Activated naive CD8-positive, alpha-beta T cell (primary cell): ENCODE results near the gene ALG11.
"Not testable (repeated sequence)": the region's sequence is repeated elsewhere in the genome, so short reads cannot be mapped to it uniquely, and the experiment has no call there.

Experiments
- H3K27ac Mint-ChIP-seq: one replicate; pipeline ENCODE4 v1.8.0; 2021; ENCODE audit warnings: mixed read lengths
- H3K27me3 Mint-ChIP-seq: one replicate; pipeline ENCODE4 v1.8.0; 2021; ENCODE audit warnings: mixed read lengths
- H3K36me3 Mint-ChIP-seq: one replicate; pipeline ENCODE4 v1.8.0; 2021; ENCODE audit warnings: mixed read lengths
- H3K4me1 Mint-ChIP-seq: one replicate; pipeline ENCODE4 v1.8.0; 2021; ENCODE audit warnings: low read depth, mixed read lengths
- H3K4me3 Mint-ChIP-seq: one replicate; pipeline ENCODE4 v1.8.0; 2021; ENCODE audit warnings: mild to moderate bottlenecking, mixed read lengths
- H3K9me3 Mint-ChIP-seq: one replicate; pipeline ENCODE4 v1.8.0; 2021; ENCODE audit warnings: low read depth, mixed read lengths

Gene ALG11

GRCh38 chr13:51984904-51985303, 27.3 kb upstream of the ALG11 start:
- not testable (repeated sequence) for H3K36me3 Mint-ChIP-seq, H3K4me3 Mint-ChIP-seq, H3K9me3 Mint-ChIP-seq, H3K4me1 Mint-ChIP-seq, H3K27me3 Mint-ChIP-seq, H3K27ac Mint-ChIP-seq

DNA sequence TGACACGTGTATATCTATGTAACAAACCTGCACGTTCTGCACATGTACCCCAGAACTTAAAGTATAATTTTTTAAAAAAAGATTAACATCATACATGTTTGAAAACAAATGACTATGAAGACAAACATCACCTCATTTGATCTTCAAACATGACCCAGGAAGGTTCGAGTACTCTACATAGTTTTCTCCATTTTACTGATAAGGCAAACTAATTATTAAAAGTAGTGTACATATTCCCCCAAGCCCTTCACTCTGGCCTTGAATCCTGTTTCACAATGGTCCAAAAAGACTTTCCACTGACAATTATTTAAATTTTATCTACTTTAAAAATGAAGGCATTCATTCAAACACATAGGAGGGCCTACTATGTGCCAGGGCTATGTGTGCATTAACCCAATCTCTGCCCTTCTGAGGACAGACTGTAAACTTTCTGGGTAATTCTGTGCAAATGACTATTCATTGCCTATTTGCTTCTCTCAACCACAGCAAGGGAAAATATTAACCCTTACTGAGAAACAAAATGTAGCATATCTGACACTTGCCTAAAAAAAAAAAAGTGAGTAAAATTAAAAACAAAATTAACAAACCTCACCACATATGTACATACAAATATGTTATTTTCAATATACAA, 23.1 kb upstream of the ALG11 start:
- H3K4me1 Mint-ChIP-seq = no peaks in the 10 kb centered on the region
- peaks cover 9% of the 10 kb centered on the region for H3K9me3 Mint-ChIP-seq
- no peak overlapping the region for H3K27ac Mint-ChIP-seq
- no peak overlapping the region for H3K4me3 Mint-ChIP-seq
- H3K27me3 Mint-ChIP-seq = peaks cover 3% of the 10 kb centered on the region
- H3K36me3 Mint-ChIP-seq = no peaks in the 10 kb centered on the region

- Mint-ChIP-seq H3K4me3 (no peak overlapping the region), H3K9me3 (no peaks in the 10 kb centered on the region), H3K27ac (no peak overlapping the region), H3K27me3 (peaks cover 2% of the 10 kb centered on the region), H3K36me3 (no peaks in the 10 kb centered on the region), H3K4me1 (no peaks in the 10 kb centered on the region)
Observed at GRCh38 chr13:51993713-51994112, 18.5 kb upstream of the ALG11 start.

DNA sequence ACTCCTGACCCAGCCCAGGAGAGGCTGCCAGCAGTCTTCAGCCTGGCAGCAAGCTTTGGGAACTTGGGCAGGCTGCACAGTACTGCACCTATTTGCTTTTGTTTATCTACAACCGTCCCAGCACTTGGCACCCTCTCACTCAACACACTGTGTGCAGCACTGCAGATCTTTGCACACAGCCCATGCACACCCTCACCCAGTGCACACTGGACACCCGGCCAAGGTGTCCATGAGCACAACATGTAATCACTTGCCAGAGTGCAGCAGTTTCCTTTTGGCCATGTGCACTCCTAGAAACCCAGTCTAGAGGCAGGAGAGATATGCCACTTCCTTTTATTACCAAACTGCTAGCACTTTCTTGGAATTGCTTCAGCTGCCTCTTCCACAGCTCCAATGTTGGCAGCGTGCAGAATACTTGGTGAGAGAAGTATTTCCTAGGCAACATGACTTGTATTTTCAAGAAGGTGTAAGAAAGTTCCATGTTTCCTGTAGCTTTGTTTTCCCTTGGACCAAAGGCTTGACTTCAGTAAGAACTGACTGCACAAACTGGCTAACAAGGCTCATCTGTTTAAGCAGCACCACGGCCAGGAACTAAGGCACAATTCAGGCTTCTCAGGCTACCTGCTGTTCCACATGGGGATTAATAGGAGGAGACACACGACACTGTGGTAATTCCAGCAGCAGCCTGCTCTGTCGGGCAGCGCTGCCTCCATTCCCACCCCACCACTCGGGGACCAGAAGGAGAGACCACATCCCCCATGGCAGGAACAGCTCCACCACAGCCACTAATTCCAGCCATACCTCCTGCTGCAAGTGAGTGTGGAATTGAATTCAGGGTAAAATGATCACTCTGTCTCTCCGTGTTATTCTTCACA, 16.3 kb upstream of the ALG11 start:
- Mint-ChIP-seq H3K27ac (no peak overlapping the region), H3K36me3 (no peaks in the 10 kb centered on the region)

DNA sequence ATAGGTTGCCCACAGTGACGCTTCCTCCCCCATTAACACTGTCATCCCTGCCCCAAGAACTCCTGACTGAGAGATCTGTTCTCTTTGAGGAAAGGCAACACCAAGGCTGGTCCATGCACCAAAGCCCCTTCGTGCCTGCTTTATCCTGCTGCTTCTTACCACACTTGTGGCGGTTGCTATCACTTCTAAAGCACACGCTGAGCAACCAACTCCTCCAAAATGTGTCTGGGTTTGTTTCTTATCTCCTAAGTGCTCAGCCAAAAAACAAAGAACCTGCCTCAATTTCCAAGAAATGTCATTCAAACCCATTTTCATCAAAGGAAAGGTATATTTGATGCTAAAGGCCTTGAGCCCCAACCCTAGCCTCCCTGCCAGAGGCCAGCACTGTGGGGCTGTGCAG, 15.6 kb upstream of the ALG11 start:
- no peak overlapping the region for H3K27ac Mint-ChIP-seq
- no peaks in the 10 kb centered on the region for H3K9me3 Mint-ChIP-seq
- H3K27me3 Mint-ChIP-seq = peaks cover 3% of the 10 kb centered on the region
- no peak overlapping the region for H3K4me3 Mint-ChIP-seq
- H3K4me1 Mint-ChIP-seq = no peaks in the 10 kb centered on the region
- no peaks in the 10 kb centered on the region for H3K36me3 Mint-ChIP-seq

More for the DNA sequence above, 16.3 kb upstream of the ALG11 start:
- H3K27me3 Mint-ChIP-seq = peaks cover 2% of the 10 kb centered on the region
- no peaks in the 10 kb centered on the region for H3K4me1 Mint-ChIP-seq
- H3K4me3 Mint-ChIP-seq = no peak overlapping the region
- H3K9me3 Mint-ChIP-seq = no peaks in the 10 kb centered on the region

GRCh38 chr13:51997186-51997585, 15.0 kb upstream of the ALG11 start:
- Mint-ChIP-seq H3K27me3 (peaks cover 3% of the 10 kb centered on the region), H3K27ac (no peak overlapping the region), H3K9me3 (no peaks in the 10 kb centered on the region), H3K4me1 (no peaks in the 10 kb centered on the region), H3K36me3 (no peaks in the 10 kb centered on the region), H3K4me3 (no peak overlapping the region)

DNA sequence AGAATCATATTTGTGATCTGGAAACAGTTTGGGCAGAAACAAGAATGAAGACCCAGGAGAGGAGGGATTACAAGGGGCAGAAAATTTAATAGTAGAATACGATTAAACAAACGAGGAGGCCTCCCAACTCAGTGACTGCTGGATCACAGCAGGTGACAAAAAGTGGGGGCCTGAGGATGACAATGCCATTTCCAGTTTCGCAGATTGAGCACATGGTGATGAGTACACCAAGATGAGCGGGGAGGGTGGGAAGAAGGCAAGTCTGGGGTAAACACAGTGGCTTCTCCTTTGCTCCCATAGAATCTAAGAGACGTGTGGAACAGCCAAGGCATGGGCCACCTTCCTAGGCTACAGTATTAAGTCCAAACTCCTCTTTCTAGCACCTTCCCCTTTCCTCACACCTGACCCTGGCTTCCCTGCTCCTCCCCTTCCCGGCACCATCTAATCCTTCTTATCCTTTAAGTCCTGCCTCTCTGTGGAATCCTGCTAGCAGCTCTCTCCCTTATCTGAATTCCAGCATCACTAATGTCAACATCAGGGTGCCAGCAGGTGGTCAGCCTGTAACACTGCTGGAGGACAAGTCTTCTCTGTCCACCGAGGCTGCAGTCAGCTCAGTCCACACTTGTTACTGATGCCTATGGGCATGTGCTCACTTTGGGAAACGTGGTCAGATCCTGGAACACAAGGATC, 14.4 kb upstream of the ALG11 start:
- H3K4me1 Mint-ChIP-seq = no peaks in the 10 kb centered on the region
- H3K4me3 Mint-ChIP-seq = no peak overlapping the region
- H3K27me3 Mint-ChIP-seq = peaks cover 3% of the 10 kb centered on the region

DNA sequence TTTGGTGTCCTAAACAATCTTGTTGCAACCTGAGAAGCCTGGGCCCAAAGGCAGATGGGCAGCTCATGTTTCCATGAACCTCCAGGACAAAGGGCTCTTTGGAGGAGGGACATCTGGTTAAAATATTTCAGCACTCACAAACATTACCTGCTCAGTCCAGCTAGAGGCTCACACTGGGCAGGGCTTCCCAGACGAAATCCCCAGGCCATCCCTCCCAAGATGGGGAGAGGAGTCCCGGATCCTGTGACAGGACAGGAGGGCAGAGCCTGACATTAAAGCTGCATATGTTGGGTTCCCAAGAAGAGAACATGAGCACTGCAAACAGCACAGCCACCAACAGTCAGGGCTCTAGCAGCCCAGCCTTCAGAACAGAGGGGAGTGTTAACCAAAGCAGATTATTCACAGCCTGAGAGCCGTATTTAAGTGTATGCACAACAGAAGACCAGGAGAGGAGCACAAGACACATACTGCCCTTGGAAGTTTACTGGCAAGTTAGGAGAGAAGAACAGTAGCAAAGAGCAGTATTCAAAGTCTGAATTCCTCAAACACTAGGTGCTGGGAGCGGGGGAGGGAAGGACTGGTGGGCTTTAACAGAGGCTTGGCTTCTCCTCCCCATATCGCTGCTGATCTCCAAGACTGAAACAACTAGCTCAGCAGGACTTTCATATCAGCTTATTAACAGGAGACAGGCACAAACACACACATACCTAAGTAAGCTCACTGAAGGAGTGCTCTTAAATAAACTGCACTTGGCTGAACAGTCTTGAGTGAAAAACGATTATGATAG, 13.3 kb upstream of the ALG11 start:
- no peak overlapping the region for H3K27ac Mint-ChIP-seq
- H3K9me3 Mint-ChIP-seq = no peaks in the 10 kb centered on the region
- no peak overlapping the region for H3K4me3 Mint-ChIP-seq
- H3K4me1 Mint-ChIP-seq = no peaks in the 10 kb centered on the region
- H3K36me3 Mint-ChIP-seq = no peaks in the 10 kb centered on the region
- peaks cover 3% of the 10 kb centered on the region for H3K27me3 Mint-ChIP-seq

More for the DNA sequence above, 14.4 kb upstream of the ALG11 start:
- H3K27ac Mint-ChIP-seq = no peak overlapping the region
- H3K36me3 Mint-ChIP-seq = no peaks in the 10 kb centered on the region
- H3K9me3 Mint-ChIP-seq = no peaks in the 10 kb centered on the region

GRCh38 chr13:51999510-51999911, 12.7 kb upstream of the ALG11 start:
- Mint-ChIP-seq H3K9me3 (no peaks in the 10 kb centered on the region), H3K4me3 (no peak overlapping the region), H3K27ac (no peak overlapping the region), H3K36me3 (no peaks in the 10 kb centered on the region), H3K27me3 (peaks cover 3% of the 10 kb centered on the region), H3K4me1 (no peaks in the 10 kb centered on the region)

GRCh38 chr13:51999921-52000320, 12.3 kb upstream of the ALG11 start:
- Mint-ChIP-seq H3K4me3 (no peak overlapping the region), H3K27me3 (peaks cover 3% of the 10 kb centered on the region), H3K27ac (no peak overlapping the region), H3K36me3 (no peaks in the 10 kb centered on the region), H3K4me1 (no peaks in the 10 kb centered on the region), H3K9me3 (no peaks in the 10 kb centered on the region)

DNA sequence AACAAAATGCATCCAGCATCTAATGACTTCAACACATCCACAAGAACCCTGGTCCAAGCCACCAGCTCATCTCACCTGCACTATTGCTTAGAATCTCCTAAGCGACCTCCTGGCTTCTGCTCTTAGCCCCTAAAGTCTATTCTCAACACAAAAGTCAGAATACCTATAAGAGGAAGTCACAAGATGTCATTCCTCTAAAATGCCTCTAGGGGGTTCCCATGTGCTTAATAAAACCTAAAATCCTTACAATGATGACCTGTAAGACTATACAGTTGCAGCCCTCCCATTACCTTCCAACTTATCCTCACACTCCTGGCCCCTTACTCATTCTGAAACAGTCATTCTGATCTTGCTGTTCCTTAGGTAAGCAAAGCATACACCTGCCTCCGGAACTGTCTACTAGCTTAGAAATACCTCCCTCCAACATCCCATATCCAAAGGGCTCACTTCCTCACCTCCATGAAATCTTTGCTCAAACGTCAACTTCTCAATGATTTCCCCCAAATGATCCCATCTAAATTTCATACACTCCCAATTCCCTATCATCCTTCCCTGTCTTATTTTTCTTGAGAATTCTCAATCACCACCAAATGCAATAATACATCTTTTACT, 11.0 kb upstream of the ALG11 start:
- no peak overlapping the region for H3K27ac Mint-ChIP-seq
- no peaks in the 10 kb centered on the region for H3K9me3 Mint-ChIP-seq
- H3K27me3 Mint-ChIP-seq = peaks cover 3% of the 10 kb centered on the region
- no peaks in the 10 kb centered on the region for H3K4me1 Mint-ChIP-seq
- no peak overlapping the region for H3K4me3 Mint-ChIP-seq
- no peaks in the 10 kb centered on the region for H3K36me3 Mint-ChIP-seq

DNA sequence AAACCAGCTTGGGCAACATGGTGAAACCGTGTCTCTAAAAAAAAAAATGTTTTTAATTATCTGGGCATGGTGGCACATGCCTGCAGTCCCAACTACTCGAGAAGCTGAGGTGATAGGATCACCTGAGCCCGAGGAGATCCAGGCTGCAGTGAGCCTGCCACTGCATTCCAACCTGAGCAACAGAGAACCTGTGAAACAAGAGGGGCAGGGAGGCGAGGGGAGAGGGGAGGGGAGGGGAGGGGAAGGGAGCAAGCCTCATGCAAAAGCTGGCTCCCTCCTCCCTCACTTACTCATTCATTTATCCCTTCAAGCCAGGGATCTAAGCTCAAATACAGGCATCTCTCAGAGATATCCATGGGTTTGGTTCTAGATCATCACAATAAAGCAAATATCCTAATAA, 9.8 kb upstream of the ALG11 start:
- no peaks in the 10 kb centered on the region for H3K4me1 Mint-ChIP-seq
- H3K36me3 Mint-ChIP-seq = no peaks in the 10 kb centered on the region
- H3K27ac Mint-ChIP-seq = no peak overlapping the region
- H3K4me3 Mint-ChIP-seq = no peak overlapping the region
- no peaks in the 10 kb centered on the region for H3K9me3 Mint-ChIP-seq
- peaks cover 5% of the 10 kb centered on the region for H3K27me3 Mint-ChIP-seq

GRCh38 chr13:52003541-52003940, 8.7 kb upstream of the ALG11 start:
- H3K36me3 Mint-ChIP-seq = no peaks in the 10 kb centered on the region
- H3K27me3 Mint-ChIP-seq = peaks cover 4% of the 10 kb centered on the region
- no peaks in the 10 kb centered on the region for H3K4me1 Mint-ChIP-seq
- no peaks in the 10 kb centered on the region for H3K9me3 Mint-ChIP-seq
- no peak overlapping the region for H3K4me3 Mint-ChIP-seq
- H3K27ac Mint-ChIP-seq = no peak overlapping the region

- Mint-ChIP-seq H3K4me1 (no peaks in the 10 kb centered on the region), H3K36me3 (no peaks in the 10 kb centered on the region), H3K9me3 (no peaks in the 10 kb centered on the region), H3K27me3 (peaks cover 4% of the 10 kb centered on the region), H3K27ac (no peak overlapping the region), H3K4me3 (no peak overlapping the region)
Observed at GRCh38 chr13:52004511-52005170, 7.6 kb upstream of the ALG11 start.
